ENCODE measurements around the gene MYCBPAP. TPM values are rescaled to one million over a fixed set of nuclear protein-coding genes. Genes with fewer than 3 reads are reported as not detected.
"Not testable (repeated sequence)": the region's sequence is repeated elsewhere in the genome, so short reads cannot be mapped to it uniquely, and the experiment has no call there.

Gene MYCBPAP
- polyA plus RNA-seq, 6 donors from 2014 or later, result 0.14 to 0.75 (median 0.47) TPM; not detected in 3

DNA sequence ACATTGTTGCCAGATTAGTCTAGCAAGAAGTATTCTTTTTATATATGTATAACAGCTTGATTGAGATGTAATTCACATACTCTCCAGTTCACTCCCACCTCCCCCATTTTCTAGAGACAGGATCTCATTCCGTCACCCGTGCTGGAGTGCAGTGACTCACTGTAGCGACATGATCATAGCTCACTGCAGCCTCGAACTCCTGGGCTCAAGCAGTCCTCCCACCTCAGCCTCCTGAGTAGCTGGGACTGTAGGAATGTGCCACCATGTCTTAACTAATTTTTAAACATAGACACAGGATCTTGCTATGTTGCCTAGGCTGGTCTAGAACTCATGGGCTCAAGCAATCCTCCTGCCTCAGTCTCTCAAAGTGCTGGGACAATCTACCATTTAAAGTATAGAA is 32.9 kb upstream of the MYCBPAP start:
- H3K27ac Mint-ChIP-seq, result peak overlapping the region in 1 of 6 donors; percentile 52
- peaks cover 0 to 9% of the 10 kb centered on the region in 2 donors for H3K36me3 Mint-ChIP-seq
- no peak for ATAC-seq (ENCODE audit: low read depth in 2 of 2)
- DNase-seq, result no peak
- H3K4me3 Mint-ChIP-seq, result peak overlapping the region in 1 of 8 donors; percentile 1
- H3K27me3 Mint-ChIP-seq, result peaks cover under 1 to 15% (median 4%) of the 10 kb centered on the region in 3 donors
- peaks cover 17 to 21% (median 18%) of the 10 kb centered on the region in 3 donors for H3K4me1 Mint-ChIP-seq
- no peaks in the 10 kb centered on the region for H3K9me3 Mint-ChIP-seq

DNA sequence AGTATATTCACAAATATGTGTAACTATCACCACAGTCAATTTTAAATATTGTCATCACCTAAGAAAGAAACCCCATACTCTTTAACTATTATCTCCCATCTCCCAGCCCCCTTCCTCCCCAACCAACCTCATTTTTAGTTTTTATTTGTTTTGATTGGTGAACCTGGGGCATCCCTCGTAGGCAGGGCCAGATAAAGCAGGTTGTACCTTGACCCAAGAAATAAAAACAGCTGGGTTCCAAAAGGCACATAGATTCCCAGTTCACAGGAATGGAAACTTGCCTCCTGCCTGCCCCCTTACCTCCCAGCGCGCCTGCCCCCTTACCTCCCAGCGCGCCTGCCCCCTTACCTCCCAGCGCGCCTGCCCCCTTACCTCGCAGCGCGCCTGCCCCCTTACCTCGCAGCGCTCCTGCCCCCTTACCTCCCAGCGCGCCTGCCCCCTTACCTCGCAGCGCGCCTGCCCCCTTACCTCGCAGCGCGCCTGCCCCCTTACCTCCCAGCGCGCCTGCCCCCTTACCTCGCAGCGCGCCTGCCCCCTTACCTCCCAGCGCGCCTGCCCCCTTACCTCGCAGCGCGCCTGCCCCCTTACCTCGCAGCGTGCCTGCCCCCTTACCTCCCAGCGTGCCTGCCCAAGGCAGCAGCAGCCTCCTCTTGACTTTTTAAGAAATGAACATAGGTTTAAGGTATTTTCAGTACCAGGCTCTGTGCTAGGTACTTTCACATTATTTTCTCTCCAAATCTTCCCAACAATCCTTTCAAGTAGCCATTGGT is 32.3 kb upstream of the MYCBPAP start:
- not testable (repeated sequence) for H3K36me3 Mint-ChIP-seq, DNase-seq
- peak overlapping the region in 2 of 6 donors; percentile 14 to 52 for H3K27ac Mint-ChIP-seq

DNA sequence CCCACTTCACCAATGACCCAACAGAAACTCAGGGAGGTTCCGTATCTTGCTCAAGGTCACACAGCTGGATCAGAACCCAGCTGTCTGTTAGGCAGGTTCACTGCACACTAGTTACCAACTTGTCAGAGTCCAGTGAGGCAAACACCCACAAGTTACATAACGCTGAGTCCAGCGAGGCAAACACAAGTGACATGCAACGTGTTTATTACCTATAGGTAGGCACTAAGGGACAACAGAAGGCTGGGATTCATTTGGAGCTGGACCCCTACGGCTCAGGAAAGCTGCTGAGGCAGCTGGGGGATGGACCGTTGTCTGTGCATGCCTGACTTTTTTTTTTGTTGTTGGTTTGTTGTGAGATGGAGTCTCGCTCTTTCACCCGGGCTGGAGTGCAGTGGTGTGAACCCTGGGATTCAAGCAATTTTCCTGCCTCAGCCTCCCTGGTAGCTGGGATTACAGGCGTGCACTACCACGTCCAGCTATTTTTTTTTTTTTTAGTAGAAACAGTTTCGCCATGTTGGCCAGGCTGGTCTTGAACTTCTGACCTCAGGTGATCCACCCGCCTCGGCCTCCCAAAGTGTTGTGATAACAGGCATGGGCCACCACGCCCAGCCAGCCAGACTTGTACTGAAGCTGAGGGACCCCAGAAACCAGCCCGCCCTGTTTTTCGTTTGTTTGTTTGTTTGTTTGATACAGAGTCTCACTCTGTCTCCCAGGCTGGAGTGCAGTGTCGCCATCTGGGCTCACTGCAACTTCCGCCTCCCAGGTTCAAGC is 31.5 kb upstream of the MYCBPAP start:
- Mint-ChIP-seq H3K9me3 (no peaks in the 10 kb centered on the region), H3K4me3 (peak overlapping the region in 4 of 8 donors; percentile 15 to 42 (median 28)), H3K27ac (peak overlapping the region in 3 of 6 donors; percentile 14 to 65 (median 47)), H3K4me1 (peaks cover 17 to 21% (median 18%) of the 10 kb centered on the region in 3 donors), H3K36me3 (peaks cover 0 to 7% of the 10 kb centered on the region in 2 donors), H3K27me3 (peaks cover 0 to 7% (median 4%) of the 10 kb centered on the region in 3 donors)
- ATAC-seq (ENCODE audit: low read depth in 2 of 2) (no peak), DNase-seq (no peak)

More for the DNA sequence above, 32.3 kb upstream of the MYCBPAP start:
- not testable (repeated sequence) for ATAC-seq (ENCODE audit: low read depth in 2 of 2); H3K9me3 Mint-ChIP-seq; H3K27me3 Mint-ChIP-seq
- H3K4me3 Mint-ChIP-seq, result peak overlapping the region in 2 of 8 donors; percentile 21 to 42
- peaks cover 17 to 21% (median 18%) of the 10 kb centered on the region in 3 donors for H3K4me1 Mint-ChIP-seq

DNA sequence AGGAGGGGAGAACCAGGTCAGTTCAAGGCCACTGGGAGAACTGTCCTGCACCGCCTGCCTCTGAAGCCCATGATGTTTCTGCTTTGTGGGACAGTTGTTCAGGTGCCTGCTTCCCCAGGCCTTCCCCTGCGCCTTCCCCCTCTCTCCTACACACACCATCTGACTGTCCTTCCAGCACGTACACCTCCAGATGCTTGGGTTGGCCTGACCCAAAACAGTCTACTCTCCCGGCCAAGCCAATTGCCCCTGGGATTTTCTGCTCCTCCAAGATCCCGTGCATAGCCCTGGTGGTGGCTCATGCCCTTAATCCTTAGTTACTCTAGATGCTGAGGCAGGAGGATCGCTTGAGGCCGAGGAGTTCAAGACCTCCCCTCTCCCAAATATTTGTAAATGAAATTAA is 30.3 kb upstream of the MYCBPAP start:
- no peaks in the 10 kb centered on the region for H3K36me3 Mint-ChIP-seq
- no peaks in the 10 kb centered on the region for H3K9me3 Mint-ChIP-seq
- peaks cover 0 to 7% (median 4%) of the 10 kb centered on the region in 3 donors for H3K27me3 Mint-ChIP-seq
- peak overlapping the region in 5 of 6 donors; percentile 83 to 98 (median 92) for H3K27ac Mint-ChIP-seq
- H3K4me1 Mint-ChIP-seq, result peaks cover 18 to 26% (median 21%) of the 10 kb centered on the region in 3 donors
- DNase-seq (no peak), ATAC-seq (ENCODE audit: low read depth in 2 of 2) (no peak)
- H3K4me3 Mint-ChIP-seq, result peak overlapping the region; percentile 72 to 92 (median 86)

DNA sequence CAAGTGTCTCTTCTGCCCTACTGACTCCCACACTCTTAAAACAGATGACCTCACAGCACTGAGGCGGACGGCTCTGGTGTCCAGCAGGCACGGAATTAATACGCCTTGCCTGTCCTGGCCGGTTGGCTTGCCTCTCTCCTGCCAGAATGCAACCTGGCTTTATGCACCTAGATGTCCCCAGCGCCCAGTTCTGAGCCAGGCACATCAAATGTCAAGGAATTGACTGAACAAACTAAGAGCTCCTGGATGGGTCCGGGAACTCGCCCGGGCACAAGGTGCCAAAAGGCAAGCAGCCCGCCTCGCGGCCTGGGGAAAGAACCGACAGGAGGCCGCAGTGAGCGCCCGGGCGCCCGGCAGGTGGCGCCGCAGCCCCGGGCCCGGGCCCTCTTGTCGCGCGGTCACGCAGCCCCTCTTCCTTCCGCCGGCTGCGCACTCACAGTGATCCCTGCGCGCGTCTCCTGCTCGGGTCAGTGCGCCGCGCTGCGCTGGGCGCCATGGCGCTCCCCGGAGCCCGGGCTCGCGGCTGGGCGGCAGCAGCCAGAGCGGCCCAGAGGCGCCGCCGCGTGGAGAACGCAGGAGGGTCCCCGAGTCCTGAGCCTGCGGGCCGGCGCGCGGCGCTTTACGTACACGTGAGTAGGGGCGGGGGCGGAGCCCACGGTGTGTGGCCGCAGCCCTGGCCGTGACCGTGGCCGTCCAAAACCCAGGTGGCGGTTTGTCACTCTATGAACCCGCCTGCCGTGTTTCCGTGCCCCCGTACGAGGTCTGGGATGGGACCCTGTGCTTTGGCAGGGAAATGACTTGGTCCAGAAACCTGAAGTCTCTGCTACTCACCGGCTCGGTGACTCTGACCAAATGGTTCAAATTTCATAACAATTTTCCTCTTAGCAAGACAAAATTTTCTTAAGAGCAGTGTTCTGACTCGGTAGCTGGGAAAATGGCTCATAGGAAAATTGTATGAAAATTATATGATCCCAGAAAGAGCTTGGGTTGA is 29.6 kb upstream of the MYCBPAP start, which contains the start of gene RSAD1:
RSAD1 (plus strand) TSS at position 470 of the 991 bp plus-strand sequence; CDS start at position 495, 25 bp downstream.
- peaks cover 0 to under 1% of the 10 kb centered on the region in 2 donors for H3K36me3 Mint-ChIP-seq
- peak within 1 kb of the TSS; percentile 72 to 95 (median 90) for H3K4me3 Mint-ChIP-seq

DNA sequence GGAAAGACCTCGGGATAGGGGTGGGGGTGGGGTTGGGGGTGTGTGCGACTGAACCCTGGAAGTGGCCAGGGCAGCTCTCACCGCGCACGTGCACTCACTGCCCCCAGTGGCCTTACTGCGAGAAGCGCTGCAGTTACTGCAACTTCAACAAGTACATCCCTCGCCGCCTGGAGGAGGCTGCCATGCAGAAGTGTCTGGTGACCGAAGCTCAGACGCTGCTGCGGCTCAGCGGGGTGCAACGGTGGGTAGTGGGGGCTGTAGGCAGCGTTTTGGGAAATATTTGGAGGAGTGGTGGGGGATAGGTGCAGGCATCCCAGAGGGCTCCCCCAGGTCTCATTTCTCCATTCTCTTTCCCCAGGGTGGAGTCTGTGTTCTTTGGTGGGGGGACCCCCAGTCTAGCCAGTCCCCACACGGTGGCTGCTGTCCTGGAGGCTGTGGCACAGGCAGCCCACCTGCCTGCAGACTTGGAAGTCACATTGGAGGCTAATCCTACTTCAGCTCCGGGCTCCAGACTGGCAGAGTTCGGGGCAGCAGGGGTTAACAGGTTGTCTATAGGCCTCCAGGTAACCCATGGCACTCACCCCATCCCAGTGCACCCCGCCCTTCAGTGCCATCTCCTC is 28.6 kb upstream of the MYCBPAP start:
- peak overlapping the region; percentile 57 to 93 (median 82) for H3K27ac Mint-ChIP-seq
- ATAC-seq (ENCODE audit: low read depth in 2 of 2) (peak; percentile 44 to 45), DNase-seq (peak; percentile 54)
- peaks cover 0 to 9% of the 10 kb centered on the region in 2 donors for H3K36me3 Mint-ChIP-seq
- H3K4me1 Mint-ChIP-seq, result peaks cover 18 to 26% (median 21%) of the 10 kb centered on the region in 3 donors
- H3K4me3 Mint-ChIP-seq, result peak overlapping the region; percentile 72 to 95 (median 90)
- H3K9me3 Mint-ChIP-seq, result no peaks in the 10 kb centered on the region
- H3K27me3 Mint-ChIP-seq, result peaks cover 0 to 7% (median 4%) of the 10 kb centered on the region in 3 donors

More for the DNA sequence above, 29.6 kb upstream of the MYCBPAP start, which contains the start of gene RSAD1:
- H3K9me3 Mint-ChIP-seq, result no peaks in the 10 kb centered on the region
- peak within 1 kb of the TSS; percentile 83 to 98 (median 92) for H3K27ac Mint-ChIP-seq
- ATAC-seq (ENCODE audit: low read depth in 2 of 2) (peak; percentile 92 to 93), DNase-seq (peak; percentile 90)
- peaks cover 18 to 26% (median 21%) of the 10 kb centered on the region in 3 donors for H3K4me1 Mint-ChIP-seq
- H3K27me3 Mint-ChIP-seq, result peaks cover 0 to 7% (median 4%) of the 10 kb centered on the region in 3 donors

DNA sequence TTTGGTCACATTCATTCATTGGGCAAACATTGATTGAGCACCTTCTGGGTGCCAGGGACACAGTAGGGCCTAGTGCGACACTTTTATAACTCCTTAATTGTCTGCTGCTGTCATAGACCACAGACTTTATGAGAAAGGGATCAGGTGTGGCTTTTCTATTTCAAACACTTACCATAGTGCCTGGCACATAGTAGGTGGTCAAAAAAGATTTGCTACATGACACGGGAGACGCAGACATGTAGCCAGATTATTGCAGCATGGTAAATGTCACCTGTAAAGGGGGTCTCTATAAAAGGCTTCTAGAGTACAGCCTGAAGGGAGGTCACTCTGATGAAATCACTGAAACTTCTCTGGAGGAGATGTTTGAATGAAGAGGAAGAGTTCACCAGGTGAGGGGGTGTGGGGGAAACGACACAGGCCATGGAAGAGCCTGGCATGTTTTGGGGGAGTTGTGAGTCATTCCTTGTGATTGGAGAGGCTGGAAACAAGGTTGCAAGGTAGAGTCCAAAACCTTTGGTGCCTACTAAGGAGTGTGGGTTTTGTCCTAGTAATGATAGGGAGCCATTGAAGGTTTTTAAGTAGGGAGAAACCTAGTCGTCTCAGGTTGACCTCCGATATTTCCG is 28.0 kb upstream of the MYCBPAP start:
- Mint-ChIP-seq H3K36me3 (peaks cover 0 to 9% of the 10 kb centered on the region in 2 donors), H3K27me3 (peaks cover 0 to 7% (median 4%) of the 10 kb centered on the region in 3 donors), H3K4me3 (peak overlapping the region in 7 of 8 donors; percentile 52 to 95 (median 90)), H3K9me3 (no peaks in the 10 kb centered on the region), H3K4me1 (peaks cover 18 to 26% (median 21%) of the 10 kb centered on the region in 3 donors), H3K27ac (peak overlapping the region in 2 of 6 donors; percentile 61 to 93)
- ATAC-seq (ENCODE audit: low read depth in 2 of 2) (no peak), DNase-seq (no peak)

DNA sequence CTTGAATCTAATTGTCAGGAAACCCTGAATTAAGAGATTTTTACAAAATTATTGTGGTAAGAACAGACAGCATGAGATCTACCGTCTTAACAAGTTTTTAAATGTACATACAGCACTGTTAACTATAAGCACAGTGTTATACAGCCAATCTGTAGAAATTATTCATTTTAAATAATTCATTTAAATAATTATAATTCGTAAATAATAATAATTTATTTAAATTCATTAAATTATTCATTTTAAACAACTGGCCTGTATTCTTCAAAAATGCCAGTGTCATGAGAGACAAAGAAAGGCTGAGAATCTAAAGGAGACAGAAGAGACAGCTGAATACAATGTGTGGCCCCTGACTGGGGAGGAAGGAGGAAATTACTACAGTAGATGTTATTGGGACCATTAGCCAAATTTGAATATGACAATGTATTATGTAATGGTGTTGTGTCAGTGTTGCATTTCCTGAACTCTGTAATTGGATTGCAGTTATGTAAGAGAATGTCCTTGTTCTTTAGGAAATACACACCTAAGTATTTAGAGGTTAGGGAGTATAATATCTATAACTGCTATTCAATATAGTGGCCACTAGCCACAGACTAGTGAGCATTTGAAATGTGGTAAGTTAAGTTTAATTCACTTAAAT is 27.3 kb upstream of the MYCBPAP start:
- H3K9me3 Mint-ChIP-seq, result no peaks in the 10 kb centered on the region

DNA sequence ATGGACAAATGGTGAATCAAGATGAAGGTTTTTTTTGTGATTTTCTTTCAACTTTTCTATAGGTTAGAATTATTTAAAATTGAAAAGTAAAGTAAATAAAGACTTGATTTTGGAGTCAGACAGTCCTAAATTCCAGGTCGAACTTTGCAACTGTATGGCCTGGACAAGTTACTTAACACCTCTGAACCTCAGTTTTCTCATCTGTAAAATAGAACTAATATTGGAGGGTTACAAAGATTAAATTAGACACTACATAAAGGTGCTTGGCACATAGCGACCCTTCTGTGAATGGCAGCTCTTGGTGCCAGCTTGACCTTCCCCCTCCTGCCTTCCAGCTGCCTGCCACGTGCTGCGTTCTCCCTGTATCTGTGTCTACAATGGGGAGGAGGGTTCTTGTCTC is 26.6 kb upstream of the MYCBPAP start:
- ATAC-seq (ENCODE audit: low read depth in 2 of 2) (no peak), DNase-seq (no peak)
- peaks cover 0 to 9% of the 10 kb centered on the region in 2 donors for H3K36me3 Mint-ChIP-seq
- H3K4me1 Mint-ChIP-seq, result peaks cover 18 to 26% (median 18%) of the 10 kb centered on the region in 3 donors
- H3K27me3 Mint-ChIP-seq, result peaks cover 0 to 1% (median 0%) of the 10 kb centered on the region in 3 donors
- no peaks in the 10 kb centered on the region for H3K9me3 Mint-ChIP-seq
- H3K4me3 Mint-ChIP-seq, result no peak overlapping the region
- no peak overlapping the region for H3K27ac Mint-ChIP-seq

More for the DNA sequence above, 27.3 kb upstream of the MYCBPAP start:
- H3K27me3 Mint-ChIP-seq, result peaks cover 0 to 7% (median 4%) of the 10 kb centered on the region in 3 donors
- no peak overlapping the region for H3K27ac Mint-ChIP-seq
- peaks cover 0 to 9% of the 10 kb centered on the region in 2 donors for H3K36me3 Mint-ChIP-seq
- no peak for DNase-seq
- peaks cover 18 to 26% (median 21%) of the 10 kb centered on the region in 3 donors for H3K4me1 Mint-ChIP-seq
- ATAC-seq (ENCODE audit: low read depth in 2 of 2), result no peak
- H3K4me3 Mint-ChIP-seq, result peak overlapping the region in 3 of 8 donors; percentile 48 to 92 (median 89)

DNA sequence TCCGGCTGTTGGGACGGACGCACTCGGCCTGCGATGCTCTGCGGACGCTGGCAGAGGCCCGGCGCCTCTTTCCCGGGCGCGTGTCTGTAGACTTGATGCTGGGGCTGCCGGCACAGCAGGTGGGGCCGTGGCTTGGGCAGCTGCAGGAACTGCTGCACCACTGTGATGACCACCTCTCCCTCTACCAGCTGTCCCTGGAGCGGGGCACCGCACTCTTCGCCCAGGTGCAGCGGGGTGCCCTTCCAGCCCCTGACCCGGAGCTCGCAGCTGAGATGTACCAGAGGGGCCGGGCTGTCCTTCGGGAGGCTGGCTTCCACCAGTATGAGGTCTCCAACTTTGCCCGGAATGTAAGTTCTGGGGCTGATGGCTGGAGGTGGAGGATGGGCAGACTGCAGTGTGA is 26.1 kb upstream of the MYCBPAP start:
- peaks cover 18 to 26% (median 18%) of the 10 kb centered on the region in 3 donors for H3K4me1 Mint-ChIP-seq

DNA sequence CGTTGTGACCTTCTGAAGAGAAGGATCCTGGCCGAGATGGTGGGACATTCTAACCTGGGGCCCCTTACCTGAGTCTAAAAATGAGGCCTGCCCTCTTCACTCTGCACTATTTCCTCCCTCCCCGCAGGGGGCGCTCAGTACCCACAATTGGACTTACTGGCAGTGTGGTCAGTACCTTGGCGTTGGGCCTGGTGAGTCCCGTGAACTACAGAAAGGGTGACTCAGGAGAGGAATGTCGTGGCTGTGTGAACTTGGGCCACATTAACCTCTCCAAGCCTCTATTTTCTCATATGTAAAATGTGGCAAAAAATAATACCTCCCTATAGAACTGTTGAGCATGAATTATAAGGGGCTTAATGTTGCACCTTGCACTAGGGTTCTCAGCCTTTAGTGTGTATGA is 25.7 kb upstream of the MYCBPAP start:
- Mint-ChIP-seq H3K4me1 (peaks cover 18 to 26% (median 18%) of the 10 kb centered on the region in 3 donors), H3K27ac (peak overlapping the region in 1 of 6 donors; percentile 85), H3K36me3 (peaks cover 0 to 9% of the 10 kb centered on the region in 2 donors), H3K27me3 (no peaks in the 10 kb centered on the region), H3K9me3 (no peaks in the 10 kb centered on the region), H3K4me3 (peak overlapping the region in 1 of 8 donors; percentile 49)
- peak; percentile 56 for DNase-seq
- no peak for ATAC-seq (ENCODE audit: low read depth in 2 of 2)

More for the DNA sequence above, 26.1 kb upstream of the MYCBPAP start:
- ATAC-seq (ENCODE audit: low read depth in 2 of 2) (no peak), DNase-seq (no peak)
- Mint-ChIP-seq H3K9me3 (no peaks in the 10 kb centered on the region), H3K27me3 (no peaks in the 10 kb centered on the region), H3K27ac (no peak overlapping the region), H3K36me3 (peaks cover 0 to 9% of the 10 kb centered on the region in 2 donors), H3K4me3 (peak overlapping the region in 2 of 8 donors; percentile 0 to 49)
